HepG2 (cell line): Measurements from ENCODE around the gene MOB4. TPM values are rescaled to one million over a fixed set of nuclear protein-coding genes. Genes with fewer than 3 reads are reported as not detected.

ENCODE experiments used
- BHLHE40 ChIP-seq: IDR thresholded peaks from 2 replicates; pipeline ENCODE4 v1.6.1; 2011; ENCODE audit warnings: low read length, improper control_type of control experiment
- CC2D1A ChIP-seq: sonication (generic); formaldehyde crosslinking; IDR thresholded peaks from 2 replicates; pipeline ENCODE4 v1.8.1; 2023; ENCODE audit warnings: mild to moderate bottlenecking, missing genetic modification reagents
- CEBPG ChIP-seq: IDR thresholded peaks from 2 replicates; pipeline ENCODE4 v1.6.1; 2016
- HNRNPLL ChIP-seq: fragments of 200-400 bp; formaldehyde crosslinking; IDR thresholded peaks from 2 replicates; pipeline ENCODE4 v1.6.1; 2017; ENCODE audit warnings: mild to moderate bottlenecking, low read depth, low read length; ENCODE audit not compliant: poor library complexity, severe bottlenecking
- KMT2A ChIP-seq: sonication (generic); formaldehyde crosslinking; IDR thresholded peaks from 2 replicates; pipeline ENCODE4 v1.4.0; 2020; ENCODE audit warnings: missing genetic modification reagents
- MAFF ChIP-seq: IDR thresholded peaks from 2 replicates; pipeline ENCODE4 v1.6.1; 2011; ENCODE audit warnings: low read depth, low read length, improper control_type of control experiment
- NAIF1 ChIP-seq: sonication (generic); formaldehyde crosslinking; IDR thresholded peaks from 2 replicates; pipeline ENCODE4 v1.5.0; 2020; ENCODE audit warnings: mild to moderate bottlenecking, missing genetic modification reagents, borderline replicate concordance
- POLR2A ChIP-seq, 2 experiments: IDR thresholded peaks; 2 replicates each; pipeline ENCODE4 v1.6.1; 2011; ENCODE audit warnings: low read depth in 2 of 2, low read length in 2 of 2, mild to moderate bottlenecking in 1 of 2, moderate library complexity in 1 of 2; ENCODE audit not compliant: insufficient read depth in 1 of 2
- POLR2AphosphoS2 ChIP-seq: IDR thresholded peaks from 2 replicates; pipeline ENCODE4 v1.6.1; 2011; ENCODE audit warnings: low read depth, low read length, improper control_type of control experiment
- SALL1 ChIP-seq: sonication (generic); formaldehyde crosslinking; IDR thresholded peaks from 2 replicates; pipeline ENCODE4 v1.8.0; 2022; ENCODE audit warnings: mild to moderate bottlenecking, missing genetic modification reagents
- SIN3A ChIP-seq: IDR thresholded peaks from 2 replicates; pipeline ENCODE4 v1.6.1; 2011; ENCODE audit warnings: low read depth, mild to moderate bottlenecking, control low read depth, low read length, borderline replicate concordance
- XBP1 ChIP-seq: sonication (generic); formaldehyde crosslinking; IDR thresholded peaks from 2 replicates; pipeline ENCODE4 v1.5.0; 2020; ENCODE audit warnings: missing genetic modification reagents
- ZNF724P ChIP-seq: sonication (generic); formaldehyde crosslinking; IDR thresholded peaks from 2 replicates; pipeline ENCODE4 v1.8.0; 2022; ENCODE audit warnings: missing genetic modification reagents, borderline replicate concordance
- ZNF768 ChIP-seq: sonication (generic); formaldehyde crosslinking; IDR thresholded peaks from 2 replicates; pipeline ENCODE4 v1.4.0; 2020; ENCODE audit warnings: missing genetic modification reagents
- polyA plus RNA-seq, 8 experiments: library from polyadenylated mRNA; depleted of rRNA in 3 of 8; stranded (reverse) in 7 of 8; unstranded in 1 of 8; fragments of >200 nt; fragmentation: Illumina TruSeq in 4 of 8; extraction: Trizol in 4 of 8; gene quantifications; 2 replicates each; pipeline versions ENCODE4 v1.2.1 to v1.2.3, GENCODE V29; 2011 to 2016; ENCODE audit warnings: low read depth in 4 of 8, missing spikeins in 1 of 8, mixed read lengths in 1 of 8; ENCODE audit not compliant: insufficient read depth in 1 of 8
- total RNA-seq, 5 experiments: library from RNA; depleted of rRNA; stranded (reverse); fragments of >200 nt; fragmentation: Illumina TruSeq; extraction: Trizol; gene quantifications; 2 replicates each; pipeline ENCODE4 v1.2.3, GENCODE V29; 2016; ENCODE audit warnings: low read depth in 1 of 5
- TF ChIP-seq, protein P1 (sequence below): sonication (generic); formaldehyde crosslinking; IDR thresholded peaks from 2 replicates; pipeline ENCODE4 v1.5.0; 2020; ENCODE audit warnings: mild to moderate bottlenecking, missing genetic modification reagents, borderline replicate concordance
- TF ChIP-seq, protein P2 (sequence below): IDR thresholded peaks from 2 replicates; pipeline ENCODE4 v1.6.1; 2016; ENCODE audit warnings: low read depth, control low read depth
- TF ChIP-seq, protein P3 (sequence below): sonication (generic); formaldehyde crosslinking; IDR thresholded peaks from 2 replicates; pipeline ENCODE4 v1.9.0; 2022; ENCODE audit warnings: low read depth, missing genetic modification reagents
- TF ChIP-seq, protein P4 (sequence below): sonication (generic); formaldehyde crosslinking; IDR thresholded peaks from 2 replicates; pipeline ENCODE4 v1.5.0; 2020; ENCODE audit warnings: mild to moderate bottlenecking, missing genetic modification reagents
- TF ChIP-seq, protein P5 (sequence below): sonication (generic); formaldehyde crosslinking; IDR thresholded peaks from 2 replicates; pipeline ENCODE4 v1.5.1; 2020; ENCODE audit warnings: mild to moderate bottlenecking, moderate library complexity, missing genetic modification reagents
- TF ChIP-seq, protein P6 (sequence below): IDR thresholded peaks from 2 replicates; pipeline ENCODE4 v1.6.1; 2012; ENCODE audit warnings: inconsistent platforms

The MOB4 gene
- total and polyA plus RNA-seq, 2 of the 13 experiments (the other 11 are each of a cell fraction or from before 2014, with no cell fraction given): 35.7 to 38.6 TPM

DNA sequence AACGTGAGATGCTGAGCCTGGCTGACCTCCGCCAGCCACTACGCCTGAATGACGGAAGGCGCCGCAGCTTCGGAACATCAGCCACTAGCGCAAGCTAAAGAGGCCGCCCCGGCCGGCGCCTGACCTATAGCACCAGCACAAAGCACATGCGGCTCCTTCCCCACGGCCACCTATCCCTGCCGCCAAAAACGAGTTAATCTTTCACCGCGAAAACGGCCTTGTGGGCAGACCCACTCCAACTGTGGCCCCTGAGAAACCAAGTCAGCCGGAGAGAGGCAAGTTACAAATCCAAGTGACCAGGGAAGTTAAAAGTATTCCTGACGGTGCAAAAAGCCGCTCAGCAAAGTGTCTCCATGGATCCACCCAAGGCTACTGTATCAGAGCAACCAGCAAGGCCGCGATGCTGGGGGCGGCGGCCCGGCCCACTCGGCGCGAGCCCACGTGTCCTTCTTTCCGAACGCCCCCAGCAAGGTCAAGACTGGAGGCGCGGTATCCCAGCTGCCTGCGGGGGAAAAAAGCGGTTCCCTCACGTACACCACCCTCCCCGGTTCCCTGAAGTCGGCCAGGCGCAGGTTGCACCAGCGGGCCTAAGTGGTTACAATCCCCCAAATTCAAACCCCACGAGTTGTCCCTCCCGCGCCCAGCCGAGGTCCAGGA is 16.8 kb upstream of the MOB4 start (continued):
- TF ChIP-seq, protein P1, sequence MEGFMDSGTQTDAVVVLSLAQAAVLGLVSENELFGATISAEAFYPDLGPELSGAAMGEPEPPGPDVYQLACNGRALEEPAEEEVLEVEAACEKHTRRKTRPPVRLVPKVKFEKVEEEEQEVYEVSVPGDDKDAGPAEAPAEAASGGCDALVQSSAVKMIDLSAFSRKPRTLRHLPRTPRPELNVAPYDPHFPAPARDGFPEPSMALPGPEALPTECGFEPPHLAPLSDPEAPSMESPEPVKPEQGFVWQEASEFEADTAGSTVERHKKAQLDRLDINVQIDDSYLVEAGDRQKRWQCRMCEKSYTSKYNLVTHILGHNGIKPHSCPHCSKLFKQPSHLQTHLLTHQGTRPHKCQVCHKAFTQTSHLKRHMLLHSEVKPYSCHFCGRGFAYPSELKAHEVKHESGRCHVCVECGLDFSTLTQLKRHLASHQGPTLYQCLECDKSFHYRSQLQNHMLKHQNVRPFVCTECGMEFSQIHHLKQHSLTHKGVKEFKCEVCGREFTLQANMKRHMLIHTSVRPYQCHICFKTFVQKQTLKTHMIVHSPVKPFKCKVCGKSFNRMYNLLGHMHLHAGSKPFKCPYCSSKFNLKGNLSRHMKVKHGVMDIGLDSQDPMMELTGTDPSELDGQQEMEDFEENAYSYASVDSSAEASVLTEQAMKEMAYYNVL: no peak
- TF ChIP-seq ZNF768 (CRISPR knock-in tag) (0 out of 2 replicates have a peak, but pooled peaks have one; percentile 43), MAFF (0 out of 2 replicates have a peak, but pooled peaks have one; percentile 7), ZNF724P (no peak), CEBPG (CRISPR knock-in tag) (no peak), KMT2A (CRISPR knock-in tag) (0 out of 2 replicates have a peak, but pooled peaks have one; percentile 71), BHLHE40 (peak; percentile 2; the same call in 1 of the 2 replicates), SIN3A (peak; percentile 74; the same call in 1 of the 2 replicates), POLR2A (IDR thresholded peaks at IDR 0.05; ENCODE audit: insufficient read depth in 1 of 2, low read depth in 2 of 2, low read length in 2 of 2) (peak; percentile 22 to 76; a peak in 2 of 4 replicates), CC2D1A (CRISPR knock-in tag) (no peak), POLR2AphosphoS2 (peak; percentile 22; the same call in 1 of the 2 replicates), NAIF1 (CRISPR knock-in tag) (peak; percentile 83; the same call in 1 of the 2 replicates), SALL1 (CRISPR knock-in tag) (peak; percentile 49; the same call in 1 of the 2 replicates), XBP1 (CRISPR knock-in tag) (0 out of 2 replicates have a peak, but pooled peaks have one; percentile 33), HNRNPLL (peak; percentile 99)
- TF ChIP-seq, protein P2, sequence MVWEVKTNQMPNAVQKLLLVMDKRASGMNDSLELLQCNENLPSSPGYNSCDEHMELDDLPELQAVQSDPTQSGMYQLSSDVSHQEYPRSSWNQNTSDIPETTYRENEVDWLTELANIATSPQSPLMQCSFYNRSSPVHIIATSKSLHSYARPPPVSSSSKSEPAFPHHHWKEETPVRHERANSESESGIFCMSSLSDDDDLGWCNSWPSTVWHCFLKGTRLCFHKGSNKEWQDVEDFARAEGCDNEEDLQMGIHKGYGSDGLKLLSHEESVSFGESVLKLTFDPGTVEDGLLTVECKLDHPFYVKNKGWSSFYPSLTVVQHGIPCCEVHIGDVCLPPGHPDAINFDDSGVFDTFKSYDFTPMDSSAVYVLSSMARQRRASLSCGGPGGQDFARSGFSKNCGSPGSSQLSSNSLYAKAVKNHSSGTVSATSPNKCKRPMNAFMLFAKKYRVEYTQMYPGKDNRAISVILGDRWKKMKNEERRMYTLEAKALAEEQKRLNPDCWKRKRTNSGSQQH (CRISPR knock-in tag): no peak
- TF ChIP-seq, protein P3, sequence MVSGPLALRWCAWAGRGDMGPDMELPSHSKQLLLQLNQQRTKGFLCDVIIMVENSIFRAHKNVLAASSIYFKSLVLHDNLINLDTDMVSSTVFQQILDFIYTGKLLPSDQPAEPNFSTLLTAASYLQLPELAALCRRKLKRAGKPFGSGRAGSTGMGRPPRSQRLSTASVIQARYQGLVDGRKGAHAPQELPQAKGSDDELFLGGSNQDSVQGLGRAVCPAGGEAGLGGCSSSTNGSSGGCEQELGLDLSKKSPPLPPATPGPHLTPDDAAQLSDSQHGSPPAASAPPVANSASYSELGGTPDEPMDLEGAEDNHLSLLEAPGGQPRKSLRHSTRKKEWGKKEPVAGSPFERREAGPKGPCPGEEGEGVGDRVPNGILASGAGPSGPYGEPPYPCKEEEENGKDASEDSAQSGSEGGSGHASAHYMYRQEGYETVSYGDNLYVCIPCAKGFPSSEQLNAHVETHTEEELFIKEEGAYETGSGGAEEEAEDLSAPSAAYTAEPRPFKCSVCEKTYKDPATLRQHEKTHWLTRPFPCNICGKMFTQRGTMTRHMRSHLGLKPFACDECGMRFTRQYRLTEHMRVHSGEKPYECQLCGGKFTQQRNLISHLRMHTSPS (CRISPR knock-in tag): no peak
- TF ChIP-seq, protein P4, sequence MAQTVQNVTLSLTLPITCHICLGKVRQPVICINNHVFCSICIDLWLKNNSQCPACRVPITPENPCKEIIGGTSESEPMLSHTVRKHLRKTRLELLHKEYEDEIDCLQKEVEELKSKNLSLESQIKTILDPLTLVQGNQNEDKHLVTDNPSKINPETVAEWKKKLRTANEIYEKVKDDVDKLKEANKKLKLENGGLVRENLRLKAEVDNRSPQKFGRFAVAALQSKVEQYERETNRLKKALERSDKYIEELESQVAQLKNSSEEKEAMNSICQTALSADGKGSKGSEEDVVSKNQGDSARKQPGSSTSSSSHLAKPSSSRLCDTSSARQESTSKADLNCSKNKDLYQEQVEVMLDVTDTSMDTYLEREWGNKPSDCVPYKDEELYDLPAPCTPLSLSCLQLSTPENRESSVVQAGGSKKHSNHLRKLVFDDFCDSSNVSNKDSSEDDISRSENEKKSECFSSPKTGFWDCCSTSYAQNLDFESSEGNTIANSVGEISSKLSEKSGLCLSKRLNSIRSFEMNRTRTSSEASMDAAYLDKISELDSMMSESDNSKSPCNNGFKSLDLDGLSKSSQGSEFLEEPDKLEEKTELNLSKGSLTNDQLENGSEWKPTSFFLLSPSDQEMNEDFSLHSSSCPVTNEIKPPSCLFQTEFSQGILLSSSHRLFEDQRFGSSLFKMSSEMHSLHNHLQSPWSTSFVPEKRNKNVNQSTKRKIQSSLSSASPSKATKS (CRISPR knock-in tag): peak; percentile 29; the same call in 1 of the 2 replicates
- TF ChIP-seq, protein P5, sequence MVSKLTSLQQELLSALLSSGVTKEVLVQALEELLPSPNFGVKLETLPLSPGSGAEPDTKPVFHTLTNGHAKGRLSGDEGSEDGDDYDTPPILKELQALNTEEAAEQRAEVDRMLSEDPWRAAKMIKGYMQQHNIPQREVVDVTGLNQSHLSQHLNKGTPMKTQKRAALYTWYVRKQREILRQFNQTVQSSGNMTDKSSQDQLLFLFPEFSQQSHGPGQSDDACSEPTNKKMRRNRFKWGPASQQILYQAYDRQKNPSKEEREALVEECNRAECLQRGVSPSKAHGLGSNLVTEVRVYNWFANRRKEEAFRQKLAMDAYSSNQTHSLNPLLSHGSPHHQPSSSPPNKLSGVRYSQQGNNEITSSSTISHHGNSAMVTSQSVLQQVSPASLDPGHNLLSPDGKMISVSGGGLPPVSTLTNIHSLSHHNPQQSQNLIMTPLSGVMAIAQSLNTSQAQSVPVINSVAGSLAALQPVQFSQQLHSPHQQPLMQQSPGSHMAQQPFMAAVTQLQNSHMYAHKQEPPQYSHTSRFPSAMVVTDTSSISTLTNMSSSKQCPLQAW (CRISPR knock-in tag): peak; percentile 50; the same call in 1 of the 2 replicates
- TF ChIP-seq, protein P6, sequence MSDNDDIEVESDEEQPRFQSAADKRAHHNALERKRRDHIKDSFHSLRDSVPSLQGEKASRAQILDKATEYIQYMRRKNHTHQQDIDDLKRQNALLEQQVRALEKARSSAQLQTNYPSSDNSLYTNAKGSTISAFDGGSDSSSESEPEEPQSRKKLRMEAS: peak; percentile 69; the same call in 1 of the 2 replicates
